Effector CD8-positive, alpha-beta T cell (primary cell): Measurements from ENCODE around the gene TMEM92.
"Not testable (repeated sequence)": the region's sequence is repeated elsewhere in the genome, so short reads cannot be mapped to it uniquely, and the experiment has no call there.

Experiments used
- DNase-seq: peaks from one replicate; lab custom pipeline; 2025; lab: John Stamatoyannopoulos, UW

The TMEM92 gene

GRCh38 chr17:50276588-50277356 lies 2.5 kb downstream of the TMEM92 start:
- DNase-seq: no peak

- no peak for DNase-seq
Observed at GRCh38 chr17:50277357-50277754, 3.1 kb downstream of the TMEM92 start.

GRCh38 chr17:50278526-50279180 lies 4.4 kb downstream of the TMEM92 start:
- no peak for DNase-seq

- DNase-seq: no peak
Observed at GRCh38 chr17:50279181-50279526, 4.9 kb downstream of the TMEM92 start.

GRCh38 chr17:50279639-50280038 lies 5.4 kb downstream of the TMEM92 start:
- no peak for DNase-seq

- DNase-seq: no peak
Observed at GRCh38 chr17:50280068-50280467, 5.8 kb downstream of the TMEM92 start.

GRCh38 chr17:50280801-50281441 lies 6.7 kb downstream of the TMEM92 start:
- no peak for DNase-seq

- no peak for DNase-seq
Observed at GRCh38 chr17:50281739-50282401, 7.6 kb downstream of the TMEM92 start.

GRCh38 chr17:50283246-50283645 lies 9.0 kb downstream of the TMEM92 start:
- DNase-seq: no peak

- no peak for DNase-seq
Observed at GRCh38 chr17:50283714-50284113, 9.4 kb downstream of the TMEM92 start.

- DNase-seq: no peak
Observed at GRCh38 chr17:50285941-50286340, 11.7 kb downstream of the TMEM92 start.

GRCh38 chr17:50287302-50287701 lies 13.0 kb downstream of the TMEM92 start:
- not testable (repeated sequence) for DNase-seq

- no peak for DNase-seq
Observed at GRCh38 chr17:50288306-50288705, 14.0 kb downstream of the TMEM92 start.

- DNase-seq: no peak
Observed at GRCh38 chr17:50289278-50289677, 15.0 kb downstream of the TMEM92 start.

GRCh38 chr17:50289991-50290702 lies 15.9 kb downstream of the TMEM92 start:
- no peak for DNase-seq

GRCh38 chr17:50290933-50291332 lies 16.7 kb downstream of the TMEM92 start:
- DNase-seq: no peak

- no peak for DNase-seq
Observed at GRCh38 chr17:50292465-50292864, 18.2 kb downstream of the TMEM92 start.

- no peak for DNase-seq
Observed at GRCh38 chr17:50295021-50295420, 20.8 kb downstream of the TMEM92 start.

GRCh38 chr17:50297407-50297865 lies 23.2 kb downstream of the TMEM92 start:
- peak; percentile 69 for DNase-seq

- DNase-seq: no peak
Observed at GRCh38 chr17:50298018-50298417, 23.8 kb downstream of the TMEM92 start.

- DNase-seq: no peak
Observed at GRCh38 chr17:50299776-50300175, 25.5 kb downstream of the TMEM92 start.

- not testable (repeated sequence) for DNase-seq
Observed at GRCh38 chr17:50300824-50301223, 26.6 kb downstream of the TMEM92 start.
